NCI-H187 treated with DMSO at 0.1 percent for 48 hours (cell line): Measurements from ENCODE around the gene CNBP.
"Not testable (repeated sequence)": the region's sequence is repeated elsewhere in the genome, so short reads cannot be mapped to it uniquely, and the experiment has no call there.

Experiments used
- DNase-seq: peaks from one replicate; lab custom pipeline; 2025; lab: John Stamatoyannopoulos, UW

Gene CNBP

GRCh38 chr3:129184784-129185542 is 1.3 kb upstream of the CNBP start:
- DNase-seq = not testable (repeated sequence)

GRCh38 chr3:129184396-129184657 is 631 bp upstream of the CNBP start:
- no peak for DNase-seq

GRCh38 chr3:129182390-129183185 is 1.1 kb downstream of the CNBP start:
- DNase-seq = no peak

GRCh38 chr3:129181819-129182218 is 1.9 kb downstream of the CNBP start:
- DNase-seq = no peak

GRCh38 chr3:129180461-129180860 is 3.2 kb downstream of the CNBP start:
- no peak for DNase-seq

- DNase-seq = no peak
Observed at GRCh38 chr3:129176051-129176450, 7.6 kb downstream of the CNBP start.

- no peak for DNase-seq
Observed at GRCh38 chr3:129173725-129174124, 10.0 kb downstream of the CNBP start.

- no peak for DNase-seq
Observed at GRCh38 chr3:129173206-129173605, 10.5 kb downstream of the CNBP start.

- no peak for DNase-seq
Observed at GRCh38 chr3:129166579-129167332, 16.9 kb downstream of the CNBP start.

GRCh38 chr3:129165594-129165993 is 18.1 kb downstream of the CNBP start:
- not testable (repeated sequence) for DNase-seq

GRCh38 chr3:129164500-129164899 is 19.2 kb downstream of the CNBP start:
- no peak for DNase-seq

- DNase-seq = no peak
Observed at GRCh38 chr3:129162729-129163579, 20.7 kb downstream of the CNBP start.

- DNase-seq = no peak
Observed at GRCh38 chr3:129161860-129162271, 21.8 kb downstream of the CNBP start.

GRCh38 chr3:129160891-129161859 is 22.5 kb downstream of the CNBP start, which contains the start of gene ISY1:
Gene ISY1 (minus strand): TSS chr3:129161063. CDS start chr3:129160975, 88 bp downstream.
- peak; percentile 91 for DNase-seq

GRCh38 chr3:129144786-129145185 is 38.9 kb downstream of the CNBP start:
- DNase-seq = no peak

- DNase-seq = not testable (repeated sequence)
Observed at GRCh38 chr3:129141011-129141410, 42.7 kb downstream of the CNBP start.

GRCh38 chr3:129139911-129140310 is 43.8 kb downstream of the CNBP start:
- DNase-seq = no peak

- not testable (repeated sequence) for DNase-seq
Observed at GRCh38 chr3:129136275-129136674, 47.4 kb downstream of the CNBP start.

- no peak for DNase-seq
Observed at GRCh38 chr3:129132097-129132866, 51.4 kb downstream of the CNBP start.
